HFFc6 (cell line): ENCODE results near the gene JUP. TPM values are rescaled to one million over a fixed set of nuclear protein-coding genes. Genes with fewer than 3 reads are reported as not detected.
A peak's percentile ranks its signal among the peaks of the same experiment; 100 is the strongest.

Experiments used
- DNase-seq: peaks from one replicate; pipeline ENCODE4 v3.0.0-alpha.2; 2018
- H3K27ac Mint-ChIP-seq: 2 replicates; pipeline ENCODE4 v1.8.0; 2020; ENCODE audit warnings: mild to moderate bottlenecking, mixed read lengths
- H3K27me3 Mint-ChIP-seq: 2 replicates; pipeline ENCODE4 v1.8.0; 2021; ENCODE audit warnings: mild to moderate bottlenecking, moderate library complexity, mixed read lengths; ENCODE audit not compliant: insufficient read depth
- H3K36me3 Mint-ChIP-seq: 2 replicates; pipeline ENCODE4 v1.8.0; 2021; ENCODE audit warnings: low read depth, mixed read lengths
- H3K4me1 Mint-ChIP-seq: 2 replicates; pipeline ENCODE4 v1.8.0; 2020; ENCODE audit warnings: low read depth, mixed read lengths
- H3K4me3 Mint-ChIP-seq: 2 replicates; pipeline ENCODE4 v1.8.0; 2020; ENCODE audit warnings: mild to moderate bottlenecking, moderate library complexity, mixed read lengths
- H3K9me3 Mint-ChIP-seq: 2 replicates; pipeline ENCODE4 v1.8.0; 2020; ENCODE audit warnings: mild to moderate bottlenecking, mixed read lengths
- total RNA-seq, 6 experiments: library from RNA; stranded (reverse); fragmentation: NEBNext Ultra II Directional; extraction: Animal tissue kit (Norgen Biotek cat#: 25700); gene quantifications; 2 replicates in 1 of 6; 3 replicates in 5 of 6; pipeline ENCODE4 v1.2.3, GENCODE V29; 2021
- TF ChIP-seq, protein P1 (sequence below): fragments of 200-600 bp; sonication (generic); IDR thresholded peaks from 2 replicates; pipeline ENCODE4 v1.5.0; 2021; ENCODE audit warnings: antibody characterized with exemption, mild to moderate bottlenecking

Gene JUP
- total RNA-seq, 6 experiments from 2014 or later: 1.5 to 9.1 (median 1.9) TPM

- Mint-ChIP-seq H3K4me1 (peaks cover 17% of the 10 kb centered on the region), H3K36me3 (no peaks in the 10 kb centered on the region), H3K9me3 (no peaks in the 10 kb centered on the region), H3K4me3 (no peak overlapping the region), H3K27me3 (peaks cover 20% of the 10 kb centered on the region), H3K27ac (no peak overlapping the region)
- DNase-seq: no peak
- TF ChIP-seq, protein P1, sequence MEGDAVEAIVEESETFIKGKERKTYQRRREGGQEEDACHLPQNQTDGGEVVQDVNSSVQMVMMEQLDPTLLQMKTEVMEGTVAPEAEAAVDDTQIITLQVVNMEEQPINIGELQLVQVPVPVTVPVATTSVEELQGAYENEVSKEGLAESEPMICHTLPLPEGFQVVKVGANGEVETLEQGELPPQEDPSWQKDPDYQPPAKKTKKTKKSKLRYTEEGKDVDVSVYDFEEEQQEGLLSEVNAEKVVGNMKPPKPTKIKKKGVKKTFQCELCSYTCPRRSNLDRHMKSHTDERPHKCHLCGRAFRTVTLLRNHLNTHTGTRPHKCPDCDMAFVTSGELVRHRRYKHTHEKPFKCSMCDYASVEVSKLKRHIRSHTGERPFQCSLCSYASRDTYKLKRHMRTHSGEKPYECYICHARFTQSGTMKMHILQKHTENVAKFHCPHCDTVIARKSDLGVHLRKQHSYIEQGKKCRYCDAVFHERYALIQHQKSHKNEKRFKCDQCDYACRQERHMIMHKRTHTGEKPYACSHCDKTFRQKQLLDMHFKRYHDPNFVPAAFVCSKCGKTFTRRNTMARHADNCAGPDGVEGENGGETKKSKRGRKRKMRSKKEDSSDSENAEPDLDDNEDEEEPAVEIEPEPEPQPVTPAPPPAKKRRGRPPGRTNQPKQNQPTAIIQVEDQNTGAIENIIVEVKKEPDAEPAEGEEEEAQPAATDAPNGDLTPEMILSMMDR: no peak
Measured at GRCh38 chr17:41707803-41708669, 78.5 kb downstream of the JUP start.

DNA sequence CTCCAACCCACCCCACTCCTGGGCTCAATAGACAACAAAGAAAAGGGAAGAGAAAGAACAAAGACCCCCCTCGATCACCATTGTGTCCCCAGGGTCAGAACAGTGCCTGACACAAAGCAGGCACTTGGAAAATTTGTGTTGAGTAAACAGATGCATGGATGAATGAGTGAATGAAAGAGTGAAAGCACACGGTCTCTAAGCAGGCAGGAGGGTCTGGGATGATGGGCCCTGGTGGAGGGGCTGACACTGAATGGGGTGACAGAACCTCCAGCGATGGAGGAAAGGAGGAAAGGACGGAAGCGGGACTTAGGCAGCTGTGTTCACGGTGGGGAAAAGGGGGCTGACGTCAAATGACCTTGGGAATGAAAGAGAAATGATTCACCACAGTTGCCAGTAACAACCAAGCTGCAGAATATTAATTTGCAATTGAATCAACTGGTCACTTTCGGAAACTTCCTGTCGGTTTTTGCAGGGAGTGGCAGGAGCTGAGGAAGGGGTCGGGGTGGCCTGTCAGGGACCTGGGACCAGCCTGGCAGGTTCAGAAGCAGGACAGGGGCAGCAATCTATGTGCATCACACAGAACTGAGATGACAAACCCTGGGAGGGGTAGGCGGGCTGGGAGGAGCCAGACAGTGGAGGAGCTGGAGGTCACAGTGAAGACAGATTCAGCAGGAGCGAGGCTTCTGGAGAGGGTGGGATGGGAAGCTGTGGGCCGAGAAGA lies 81.1 kb downstream of the JUP start:
- Mint-ChIP-seq H3K27ac (no peak overlapping the region), H3K4me1 (peaks cover 11% of the 10 kb centered on the region), H3K9me3 (no peaks in the 10 kb centered on the region), H3K36me3 (no peaks in the 10 kb centered on the region), H3K27me3 (peaks cover 23% of the 10 kb centered on the region), H3K4me3 (peak overlapping the region; percentile 30; the same call in 1 of the 2 replicates)
- no peak for DNase-seq
- TF ChIP-seq, protein P1: no peak

Other genes with a start within 250 kb of the JUP start
- not detected for gene KRT9, start 214.7 kb downstream of the JUP start, total RNA-seq
- 1 to 10 TPM in 4 of 6 experiments, under 1 TPM in 2; 0.14 to 2.0 (median 1.5) TPM for gene KRT14, start 199.8 kb downstream of the JUP start, total RNA-seq
- gene KRT16, start 173.9 kb downstream of the JUP start, total RNA-seq: under 1 TPM in 4 of 6 experiments, not detected in 2; 0.11 to 0.47 (median 0.17) TPM
- 1 to 10 TPM; 1.0 to 3.9 (median 2.9) TPM for gene KRT17, start 162.1 kb downstream of the JUP start, total RNA-seq
- 100 to 1,000 TPM; 723 to 810 (median 781) TPM for gene EIF1, start 97.8 kb downstream of the JUP start, total RNA-seq
- gene GAST, start 74.4 kb downstream of the JUP start, total RNA-seq: not detected
- under 1 TPM in 2 of 6 experiments, not detected in 4; 0.09 to 0.12 TPM for gene HAP1, start 52.1 kb downstream of the JUP start, total RNA-seq
- 10 to 100 TPM; 48.8 to 75.5 (median 50.3) TPM for gene P3H4, start 25.2 kb upstream of the JUP start, total RNA-seq
- gene FKBP10, start 26.3 kb upstream of the JUP start, total RNA-seq: 100 to 1,000 TPM; 417 to 500 (median 442) TPM
- 10 to 100 TPM; 33.9 to 55.2 (median 37.3) TPM for gene NT5C3B, start 49.5 kb upstream of the JUP start, total RNA-seq
- not detected for gene KLHL10, start 51.1 kb upstream of the JUP start, total RNA-seq
- gene KLHL11, start 78.7 kb upstream of the JUP start, total RNA-seq: 10 to 100 TPM; 13.4 to 16.2 (median 15.7) TPM
- gene ACLY, start 132.2 kb upstream of the JUP start, total RNA-seq: 100 to 1,000 TPM; 254 to 315 (median 279) TPM
- 1 to 10 TPM in 3 of 6 experiments, under 1 TPM in 3; 0.74 to 1.8 (median 0.97) TPM for gene ODAD4, start 143.9 kb upstream of the JUP start, total RNA-seq
- gene CNP, start 180.1 kb upstream of the JUP start, total RNA-seq: 100 to 1,000 TPM; 105 to 118 (median 111) TPM
- gene DNAJC7, start 230.7 kb upstream of the JUP start, total RNA-seq: 100 to 1,000 TPM in 3 of 6 experiments, 10 to 100 TPM in 3; 85.0 to 115 (median 100) TPM
- gene NKIRAS2, start 233.4 kb upstream of the JUP start, total RNA-seq: 10 to 100 TPM; 37.1 to 43.9 (median 40.3) TPM